Liver (tissue), 9 donors: ENCODE results near the gene POLD3. TPM values are rescaled to one million over a fixed set of nuclear protein-coding genes. Genes with fewer than 3 reads are reported as not detected.

Experiments used
- DNase-seq: peaks from one replicate; pipeline ENCODE4 v3.0.0-alpha.2; 2017; ENCODE audit warnings: low spot score
- H3K27ac ChIP-seq, 2 donors: one replicate each; pipeline ENCODE4 v1.7.0; 2013; ENCODE audit warnings: inconsistent platforms in 2 of 2, low read length in 2 of 2, control low read depth in 1 of 2, low read depth in 1 of 2, mild to moderate bottlenecking in 1 of 2
- H3K27me3 ChIP-seq, 4 donors: one replicate each; pipeline versions ENCODE4 v1.6.1 to v1.7.0; 2013; ENCODE audit warnings: low read length in 3 of 4, inconsistent platforms in 1 of 4, mild to moderate bottlenecking in 1 of 4, moderate library complexity in 1 of 4; ENCODE audit not compliant: control insufficient read depth in 4 of 4, insufficient read depth in 4 of 4
- H3K36me3 ChIP-seq, 4 donors: one replicate each; pipeline versions ENCODE4 v1.6.1 to v1.7.0; 2013; ENCODE audit warnings: low read length in 3 of 4, mild to moderate bottlenecking in 3 of 4, low read depth in 1 of 4, moderate library complexity in 1 of 4; ENCODE audit not compliant: control insufficient read depth in 4 of 4, insufficient read depth in 3 of 4
- H3K4me1 ChIP-seq, 4 donors: one replicate each; pipeline versions ENCODE4 v1.6.1 to v1.7.0; 2013; ENCODE audit warnings: low read length in 3 of 4, mild to moderate bottlenecking in 3 of 4, moderate library complexity in 1 of 4; ENCODE audit not compliant: control insufficient read depth in 4 of 4, insufficient read depth in 4 of 4
- H3K4me3 ChIP-seq, 3 donors: one replicate each; pipeline versions ENCODE4 v1.6.1 to v1.7.0; 2013; ENCODE audit warnings: low read length in 3 of 3, control low read depth in 1 of 3, low read depth in 1 of 3, mild to moderate bottlenecking in 1 of 3
- H3K9ac ChIP-seq, 2 donors: one replicate each; pipeline ENCODE4 v1.7.0; 2013; ENCODE audit warnings: low read length in 2 of 2, mild to moderate bottlenecking in 2 of 2, moderate library complexity in 2 of 2, control low read depth in 1 of 2, low read depth in 1 of 2
- H3K9me3 ChIP-seq, 4 donors: one replicate each; pipeline versions ENCODE4 v1.6.1 to v1.7.0; 2013; ENCODE audit warnings: low read length in 3 of 4; ENCODE audit not compliant: control insufficient read depth in 4 of 4
- CTCF ChIP-seq: fragments of 150-350 bp; IDR thresholded peaks from 2 replicates; pipeline ENCODE4 v1.5.1; 2017; ENCODE audit warnings: improper control_type of control experiment, low read depth, low read length; ENCODE audit not compliant: missing input control
- EGR1 ChIP-seq, 2 donors: IDR thresholded peaks; 2 replicates each; pipeline ENCODE4 v1.6.1; 2016 to 2018; ENCODE audit warnings: antibody characterized with exemption in 2 of 2, low read depth in 2 of 2
- FOXA1 ChIP-seq: IDR thresholded peaks from 2 replicates; pipeline ENCODE4 v1.6.1; 2016; ENCODE audit warnings: antibody characterized with exemption
- GABPA ChIP-seq, 2 donors: IDR thresholded peaks in 1 of 2; conservative IDR thresholded peaks in 1 of 2; 2 replicates each; pipeline ENCODE4 v1.6.1; 2016; ENCODE audit warnings: antibody characterized with exemption in 2 of 2, mild to moderate bottlenecking in 1 of 2, moderate library complexity in 1 of 2
- HNF4A ChIP-seq, 2 donors: conservative IDR thresholded peaks; 2 replicates each; pipeline ENCODE4 v1.6.1; 2016; ENCODE audit warnings: antibody characterized with exemption in 2 of 2, mild to moderate bottlenecking in 2 of 2
- HNF4G ChIP-seq: IDR thresholded peaks from 2 replicates; pipeline ENCODE4 v1.6.1; 2016; ENCODE audit warnings: antibody characterized with exemption
- MAX ChIP-seq: IDR thresholded peaks from 2 replicates; pipeline ENCODE4 v1.6.1; 2016; ENCODE audit warnings: antibody characterized with exemption
- NR2F2 ChIP-seq: IDR thresholded peaks from 2 replicates; pipeline ENCODE4 v1.6.1; 2016; ENCODE audit warnings: antibody characterized with exemption
- RAD21 ChIP-seq, 2 donors: IDR thresholded peaks; 2 replicates each; pipeline ENCODE4 v1.6.1; 2016; ENCODE audit warnings: antibody characterized with exemption in 2 of 2, mild to moderate bottlenecking in 2 of 2
- REST ChIP-seq: IDR thresholded peaks from 2 replicates; pipeline ENCODE4 v1.6.1; 2016; ENCODE audit warnings: antibody characterized with exemption, mild to moderate bottlenecking
- RXRA ChIP-seq, 2 donors: IDR thresholded peaks; 2 replicates each; pipeline ENCODE4 v1.6.1; 2017 to 2018; ENCODE audit warnings: antibody characterized with exemption in 2 of 2, mild to moderate bottlenecking in 1 of 2
- SP1 ChIP-seq: IDR thresholded peaks from 2 replicates; pipeline ENCODE4 v1.6.1; 2018; ENCODE audit warnings: antibody characterized with exemption, mild to moderate bottlenecking
- TAF1 ChIP-seq: conservative IDR thresholded peaks from 2 replicates; pipeline ENCODE4 v1.6.1; 2016; ENCODE audit warnings: antibody characterized with exemption, mild to moderate bottlenecking
- YY1 ChIP-seq: IDR thresholded peaks from 2 replicates; pipeline ENCODE4 v1.6.1; 2016; ENCODE audit warnings: antibody characterized with exemption, mild to moderate bottlenecking
- ZBTB33 ChIP-seq: IDR thresholded peaks from 2 replicates; pipeline ENCODE4 v1.6.1; 2016; ENCODE audit warnings: antibody characterized with exemption
- WGBS: extraction: QIAGEN DNeasy Blood & Tissue Kit; methylation state at CpG from one replicate; pipeline ENCODE4 v1.1.7; 2013; 5-methylcytosine and 5-hydroxymethylcytosine counted together
- polyA plus RNA-seq, 2 donors: library from polyadenylated mRNA; stranded (reverse) in 1 of 2; unstranded in 1 of 2; fragments of 200-250 nt in 1 of 2; fragments of >200 nt in 1 of 2; fragmentation: Nextera tagmentation in 1 of 2; extraction: Ambion mirVana in 1 of 2; gene quantifications; one replicate each; pipeline versions ENCODE4 v1.2.1 to v1.2.3, GENCODE V29; 2013 to 2015
- total RNA-seq, 2 donors: library from RNA; depleted of rRNA; stranded (reverse); fragments of >200 nt; gene quantifications; one replicate each; pipeline ENCODE4 v1.2.3, GENCODE V29; 2014
- donor health status: healthy.
- donor health status: healthy.
- donor health status: healthy.
- donor health status: healthy.
- donor health status: healthy.

Gene POLD3
- total and polyA plus RNA-seq, 4 donors = 3.0 to 8.3 (median 5.0) TPM

GRCh38 chr11:74685338-74685737, 93.0 kb downstream of the POLD3 start (continued):
- TF ChIP-seq HNF4G (no peak), FOXA1 (no peak), GABPA (IDR thresholded peaks at IDR 0.05 in 1 of 2, conservative IDR thresholded peaks at IDR 0.05 in 1 of 2) (no peak), NR2F2 (no peak), EGR1 (IDR thresholded peaks at IDR 0.05; ENCODE audit: low read depth in 2 of 2) (no peak), MAX (no peak)

GRCh38 chr11:74685905-74686304, 93.5 kb downstream of the POLD3 start:
- Histone ChIP-seq H3K27me3 (no peaks in the 10 kb centered on the region), H3K9me3 (no peaks in the 10 kb centered on the region), H3K36me3 (no peaks in the 10 kb centered on the region), H3K9ac (no peak overlapping the region), H3K4me3 (no peak overlapping the region), H3K27ac (no peak overlapping the region), H3K4me1 (peaks cover 7 to 20% (median 13%) of the 10 kb centered on the region in 4 donors)
- 90% methylated on average over 3 of the region's 3 CpGs for WGBS
- TF ChIP-seq EGR1 (IDR thresholded peaks at IDR 0.05; ENCODE audit: low read depth in 2 of 2) (no peak), REST (no peak), TAF1 (no peak), HNF4A (conservative IDR thresholded peaks at IDR 0.05) (no peak), RXRA (IDR thresholded peaks at IDR 0.05) (no peak)
- no peak for DNase-seq

- TF ChIP-seq FOXA1 (no peak), RAD21 (IDR thresholded peaks at IDR 0.05) (no peak), ZBTB33 (no peak), YY1 (no peak), SP1 (no peak), NR2F2 (no peak), RXRA (IDR thresholded peaks at IDR 0.05) (no peak), HNF4A (conservative IDR thresholded peaks at IDR 0.05) (no peak), MAX (no peak), CTCF (no peak)
- Histone ChIP-seq H3K4me1 (peaks cover 1 to 15% (median 10%) of the 10 kb centered on the region in 4 donors), H3K36me3 (no peaks in the 10 kb centered on the region), H3K27ac (no peak overlapping the region), H3K4me3 (no peak overlapping the region), H3K9me3 (no peaks in the 10 kb centered on the region), H3K27me3 (no peaks in the 10 kb centered on the region), H3K9ac (no peak overlapping the region)
- no peak for DNase-seq
- WGBS = 94% methylated on average over 4 of the region's 4 CpGs
Observed at GRCh38 chr11:74686792-74687191, 94.4 kb downstream of the POLD3 start.
